PC-9 (cell line): ENCODE measurements around the gene COX4I1.
"Not testable (repeated sequence)": the region's sequence is repeated elsewhere in the genome, so short reads cannot be mapped to it uniquely, and the experiment has no call there.

Experiments
- CTCF ChIP-seq: fragments of 200-600 bp; sonication (generic); conservative IDR thresholded peaks from 2 replicates; pipeline ENCODE4 v1.6.1; 2017; ENCODE audit warnings: mixed run types, antibody characterized with exemption, mild to moderate bottlenecking, moderate library complexity
- EZH2 ChIP-seq: fragments of 200-600 bp; sonication (generic); IDR thresholded peaks from 2 replicates; pipeline ENCODE4 v1.8.0; 2017; ENCODE audit warnings: antibody characterized with exemption, low read depth

GRCh38 chr16:85807340-85807739, 7.8 kb downstream of the COX4I1 start:
- not testable (repeated sequence) for TF ChIP-seq CTCF, EZH2
